HG02885 (cell line): ENCODE measurements around the gene CCNF.
"Not testable (repeated sequence)": the region's sequence is repeated elsewhere in the genome, so short reads cannot be mapped to it uniquely, and the experiment has no call there.

Experiments used
- ATAC-seq: cut with Tn5 transposase; IDR thresholded peaks from one replicate; pipeline ENCODE4 v1.9.1; 2021; ENCODE audit warnings: mild to moderate bottlenecking; ENCODE audit not compliant: unreplicated experiment, poor library complexity

Gene CCNF

GRCh38 chr16:2469399-2470233 lies 40.4 kb downstream of the CCNF start:
- no peak for ATAC-seq

- no peak for ATAC-seq
These were observed 41.0 kb downstream of the CCNF start for GRCh38 chr16:2470234-2470601.

GRCh38 chr16:2470603-2471015 lies 41.4 kb downstream of the CCNF start:
- ATAC-seq, result no peak

GRCh38 chr16:2471016-2471652 lies 41.9 kb downstream of the CCNF start, which contains the start of gene NTN3:
Gene NTN3, plus strand, starts transcription at chr16:2471297. Its CDS starts 405 bp downstream, at chr16:2471702.
- ATAC-seq, result no peak

- ATAC-seq, result no peak
These were observed 42.6 kb downstream of the CCNF start for GRCh38 chr16:2471653-2472487.

GRCh38 chr16:2472488-2472864 lies 43.2 kb downstream of the CCNF start:
- ATAC-seq, result no peak

DNA sequence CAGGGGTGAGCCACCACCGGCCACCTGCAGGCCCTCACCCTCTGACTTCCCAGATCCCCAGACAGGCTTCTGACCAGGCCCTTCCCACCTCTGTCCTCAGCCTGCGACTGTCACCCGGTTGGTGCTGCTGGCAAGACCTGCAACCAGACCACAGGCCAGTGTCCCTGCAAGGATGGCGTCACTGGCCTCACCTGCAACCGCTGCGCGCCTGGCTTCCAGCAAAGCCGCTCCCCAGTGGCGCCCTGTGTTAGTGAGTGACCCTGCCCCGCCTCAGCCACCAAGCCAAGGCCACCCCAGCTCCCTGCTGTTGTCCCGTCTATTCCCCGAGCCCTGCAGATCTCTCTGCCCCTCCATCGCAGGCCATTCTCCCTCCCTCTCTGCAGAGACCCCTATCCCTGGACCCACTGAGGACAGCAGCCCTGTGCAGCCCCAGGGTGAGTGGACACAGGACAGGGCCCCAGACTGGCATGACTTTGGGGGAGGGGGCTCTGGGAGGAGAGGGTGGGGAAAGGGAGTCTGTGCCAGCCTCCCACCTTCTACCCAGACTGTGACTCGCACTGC lies 43.7 kb downstream of the CCNF start:
- no peak for ATAC-seq

GRCh38 chr16:2473446-2473926 lies 44.2 kb downstream of the CCNF start:
- peak; percentile 1 for ATAC-seq

DNA sequence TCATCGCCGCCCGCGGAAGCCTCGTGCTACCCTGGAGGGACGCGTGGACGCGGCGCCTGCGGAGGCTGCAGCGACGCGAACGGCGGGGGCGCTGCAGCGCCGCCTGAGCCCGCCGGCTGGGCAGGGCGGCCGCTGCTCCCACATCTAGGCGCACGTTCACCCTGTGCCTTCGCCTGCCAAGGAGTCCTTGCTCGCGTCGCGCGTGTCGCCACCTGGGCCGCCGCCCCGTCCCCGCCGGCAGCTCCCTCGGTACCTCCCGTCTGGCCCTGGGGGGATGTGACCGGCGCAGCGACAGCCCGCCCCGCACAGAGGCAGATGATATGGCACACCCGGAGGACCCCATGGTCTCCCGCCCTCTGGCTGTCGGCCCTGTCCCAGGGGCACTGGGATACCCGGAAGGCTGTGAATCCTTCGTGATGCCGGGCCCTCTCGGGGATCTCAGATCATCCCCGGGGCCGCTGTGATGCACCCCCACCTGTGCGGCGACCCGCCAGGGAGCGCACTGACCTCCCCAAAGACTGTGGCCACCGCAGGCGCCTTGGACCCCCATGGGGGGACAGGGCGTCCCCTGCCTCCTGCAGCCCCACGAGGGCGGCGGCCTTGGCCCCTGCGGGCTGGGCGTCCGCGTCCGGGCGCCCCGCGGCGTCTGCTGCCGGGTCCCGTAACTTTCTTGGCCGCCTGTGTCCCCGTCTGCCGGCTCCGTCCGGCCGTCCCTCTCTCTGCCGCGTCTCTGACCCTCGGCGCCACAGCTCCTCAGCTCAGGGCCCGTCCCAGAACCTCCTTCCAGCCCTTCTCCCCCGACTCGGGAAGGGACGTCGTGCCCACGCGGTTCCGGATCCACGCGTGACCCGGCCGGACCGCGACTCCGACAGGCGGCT lies 45.0 kb downstream of the CCNF start:
- peak; percentile 29 for ATAC-seq

DNA sequence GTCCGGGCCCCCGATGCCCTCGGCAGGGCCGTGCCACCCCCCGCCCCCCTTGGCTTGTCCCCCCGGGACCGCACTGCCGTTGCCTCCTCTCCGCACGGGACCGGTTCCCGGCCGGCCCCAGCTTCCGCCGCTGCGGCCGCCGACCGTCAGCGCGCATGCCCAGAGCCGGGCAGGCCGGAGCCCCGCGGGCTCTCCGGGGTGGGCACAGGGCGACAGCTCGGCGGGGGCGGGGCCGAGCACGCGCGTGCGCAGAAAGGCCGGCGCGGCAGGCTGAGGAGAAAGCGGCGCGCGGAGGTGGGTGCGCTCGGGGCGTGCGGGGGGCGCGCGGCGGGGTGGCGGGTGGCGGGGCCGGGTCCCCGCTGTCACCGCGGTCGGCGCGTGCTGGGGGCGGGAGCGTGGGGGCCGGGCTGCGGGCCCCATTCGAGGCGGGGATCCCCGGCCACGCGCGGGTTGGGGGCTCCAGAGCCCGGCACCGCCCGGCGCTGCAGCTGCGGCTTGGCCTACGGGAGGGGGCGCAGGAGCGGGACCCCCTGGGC lies 45.7 kb downstream of the CCNF start, which contains the start of gene TBC1D24:
TBC1D24 (plus strand) TSS at position 251 of the 536 bp plus-strand sequence. CDS start 21,022 bp downstream, outside the sequence.
- peak; percentile 67 for ATAC-seq

DNA sequence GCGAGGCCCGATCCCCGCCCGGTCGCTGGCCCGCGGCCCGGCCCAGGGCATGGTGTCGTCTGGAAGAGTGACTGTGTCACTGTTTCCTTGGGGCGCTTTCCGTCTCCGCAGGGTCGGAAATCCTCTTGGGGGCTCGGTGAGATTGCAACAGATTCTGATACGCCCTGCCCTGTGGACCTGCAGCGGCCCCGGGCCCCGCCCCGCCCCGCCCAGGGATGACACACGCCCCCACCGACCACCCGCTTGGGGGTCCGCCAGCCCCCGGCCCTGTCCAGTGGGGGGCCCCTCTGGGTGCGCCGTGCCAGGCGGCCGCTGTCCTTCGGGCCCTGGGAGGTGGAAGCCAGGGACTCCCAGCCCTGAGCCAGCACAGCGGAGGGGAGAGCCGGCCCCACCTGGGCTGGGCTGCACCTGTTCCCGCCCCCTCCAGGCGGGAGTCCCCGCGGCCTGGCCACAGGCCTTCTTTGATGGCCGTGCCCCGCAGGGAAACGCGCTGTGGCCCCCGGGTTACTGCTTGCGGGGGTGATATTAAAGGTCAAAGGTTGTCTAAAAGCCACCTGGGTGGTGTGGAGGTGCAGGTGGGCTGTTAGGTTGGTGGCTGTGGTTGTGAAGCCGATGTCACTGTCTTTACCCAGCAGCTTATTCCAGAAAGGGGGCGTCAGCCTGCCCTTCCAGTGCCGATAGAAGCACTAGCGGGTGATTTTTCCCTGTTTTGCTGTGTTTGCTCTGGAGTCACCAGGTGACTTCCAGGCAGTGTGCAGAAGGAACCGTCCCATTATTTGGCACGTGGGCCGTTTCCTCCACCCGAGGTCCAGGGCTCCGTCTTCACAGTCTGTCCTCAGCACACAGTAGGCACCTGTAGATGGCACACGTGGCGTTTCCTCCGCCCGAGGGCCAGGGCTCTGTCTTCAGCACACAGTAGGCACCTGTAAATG lies 46.4 kb downstream of the CCNF start:
- ATAC-seq, result peak; percentile 13

- ATAC-seq, result no peak
These were observed 47.1 kb downstream of the CCNF start for GRCh38 chr16:2476345-2476720.

DNA sequence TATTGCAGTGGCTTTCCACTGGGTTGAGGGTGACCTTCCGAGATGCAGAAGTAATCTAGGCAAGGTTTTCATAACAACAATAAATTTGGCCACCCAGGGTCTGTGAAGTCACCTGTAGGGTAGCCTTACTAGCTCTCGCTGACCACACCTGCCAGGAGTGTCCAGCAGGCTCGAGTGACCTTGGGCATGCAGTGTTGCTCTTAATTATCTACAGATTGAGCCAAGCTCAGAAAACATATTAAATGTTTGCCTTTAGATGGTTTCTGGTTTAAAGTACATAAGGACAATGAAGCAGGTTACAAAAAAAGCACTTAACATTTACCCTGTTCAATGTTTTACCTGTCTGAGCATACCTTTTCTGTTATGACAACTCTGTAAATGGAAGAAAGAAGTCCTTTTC lies 47.5 kb downstream of the CCNF start:
- no peak for ATAC-seq

DNA sequence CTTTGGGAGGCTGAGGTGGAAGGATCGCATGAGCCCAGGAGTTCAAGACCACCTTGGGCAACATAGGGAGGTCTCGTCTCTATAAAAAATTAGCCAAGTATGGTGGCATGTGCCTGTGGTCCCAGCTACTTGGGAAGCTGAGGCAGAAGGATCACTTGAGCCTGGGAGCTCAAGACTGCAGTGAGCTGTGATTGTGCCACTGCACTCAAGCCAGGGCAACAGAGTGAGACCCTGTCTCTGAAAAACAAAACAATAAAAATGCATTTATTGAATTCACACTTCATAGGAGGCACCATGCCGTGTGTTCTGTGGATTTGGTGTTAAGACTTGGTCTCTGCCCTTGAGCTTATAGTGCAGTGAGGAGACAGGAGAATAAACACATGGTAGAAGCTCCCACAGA lies 48.1 kb downstream of the CCNF start:
- ATAC-seq, result no peak

DNA sequence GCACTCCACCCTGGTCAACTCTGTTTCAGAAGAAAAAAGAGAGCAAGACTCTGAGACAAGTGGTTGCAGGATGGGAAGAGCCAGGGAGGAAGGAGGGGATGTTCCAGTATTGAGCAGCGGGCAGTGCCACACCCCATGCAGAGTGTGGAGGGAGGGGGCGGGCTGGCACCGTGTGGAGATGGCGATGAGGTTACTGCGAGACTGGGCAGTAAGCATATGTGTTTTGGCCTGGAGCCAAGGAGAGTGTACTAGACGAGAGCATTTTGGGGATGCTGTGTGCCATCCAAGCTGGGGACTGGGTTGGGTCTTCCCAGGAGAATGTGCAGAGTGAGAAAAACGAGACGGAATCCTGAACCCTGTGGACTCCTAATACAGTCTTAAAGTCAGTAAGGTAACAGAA lies 49.0 kb downstream of the CCNF start:
- ATAC-seq, result no peak

DNA sequence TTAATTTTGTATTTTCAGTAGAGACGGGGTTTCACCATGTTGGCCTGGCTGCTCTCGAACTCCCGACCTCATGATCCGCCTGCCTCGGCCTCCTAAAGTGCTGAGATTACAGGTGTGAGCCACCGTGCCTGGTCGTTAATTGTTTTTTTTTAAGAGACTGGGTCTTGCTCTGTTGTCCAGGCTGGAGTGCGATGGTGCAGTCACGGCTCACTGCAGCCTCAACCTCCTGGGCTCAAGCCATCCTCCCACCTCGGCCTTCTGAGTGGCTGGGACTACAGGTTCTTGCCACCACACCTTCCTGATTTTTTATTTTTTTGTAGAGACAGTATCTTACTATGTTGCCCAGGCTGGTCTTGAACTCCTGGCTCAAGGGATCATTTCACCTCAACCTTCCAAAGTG lies 50.7 kb downstream of the CCNF start:
- not testable (repeated sequence) for ATAC-seq

- ATAC-seq, result no peak
These were observed 51.7 kb downstream of the CCNF start for GRCh38 chr16:2480948-2481347.

DNA sequence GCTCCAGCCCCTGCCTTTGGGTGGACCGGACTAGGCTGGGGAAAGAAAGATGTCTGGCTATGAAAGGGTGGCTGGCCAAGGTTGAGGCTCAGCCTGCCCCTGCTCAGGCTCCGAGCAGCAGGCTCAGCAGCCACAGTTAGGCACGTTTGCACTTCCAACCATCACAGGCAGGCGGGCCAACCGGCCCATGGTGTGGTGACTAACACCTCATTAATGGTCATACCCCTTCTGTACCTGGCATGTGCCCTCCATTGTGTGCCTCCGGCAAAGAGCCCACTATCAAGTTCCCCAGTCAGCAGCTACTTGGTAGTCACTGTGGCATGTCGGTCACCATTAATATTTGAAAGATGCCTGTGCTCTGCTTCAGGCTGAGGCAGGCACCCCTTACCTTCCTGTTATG lies 52.4 kb downstream of the CCNF start:
- no peak for ATAC-seq
